GM21717 (cell line): ENCODE data around the gene IGLL1.
"Not testable (repeated sequence)": the region's sequence is repeated elsewhere in the genome, so short reads cannot be mapped to it uniquely, and the experiment has no call there.

ENCODE experiments used
- ATAC-seq: cut with Tn5 transposase; IDR thresholded peaks from one replicate; pipeline ENCODE4 v1.9.1; 2021; ENCODE audit warnings: mild to moderate bottlenecking, moderate library complexity; ENCODE audit not compliant: unreplicated experiment

Gene IGLL1

GRCh38 chr22:23565305-23565914 is 14.7 kb downstream of the IGLL1 start:
- no peak for ATAC-seq

GRCh38 chr22:23564276-23564675 is 15.8 kb downstream of the IGLL1 start:
- no peak for ATAC-seq

- ATAC-seq: no peak
Measured at GRCh38 chr22:23563111-23563510, 17.0 kb downstream of the IGLL1 start.

GRCh38 chr22:23562186-23562585 is 17.9 kb downstream of the IGLL1 start:
- no peak for ATAC-seq

GRCh38 chr22:23561025-23561510 is 19.0 kb downstream of the IGLL1 start:
- not testable (repeated sequence) for ATAC-seq

GRCh38 chr22:23560215-23560614 is 19.9 kb downstream of the IGLL1 start:
- ATAC-seq: not testable (repeated sequence)

- ATAC-seq: no peak
Measured at GRCh38 chr22:23557467-23557866, 22.6 kb downstream of the IGLL1 start.

- ATAC-seq: no peak
Measured at GRCh38 chr22:23557036-23557435, 23.1 kb downstream of the IGLL1 start.

- no peak for ATAC-seq
Measured at GRCh38 chr22:23556026-23556620, 24.0 kb downstream of the IGLL1 start.

- ATAC-seq: no peak
Measured at GRCh38 chr22:23555118-23555517, 25.0 kb downstream of the IGLL1 start.

GRCh38 chr22:23553924-23554870 is 25.9 kb downstream of the IGLL1 start:
- no peak for ATAC-seq

GRCh38 chr22:23553438-23553837 is 26.7 kb downstream of the IGLL1 start:
- ATAC-seq: no peak

- no peak for ATAC-seq
Measured at GRCh38 chr22:23552573-23552972, 27.5 kb downstream of the IGLL1 start.

- ATAC-seq: no peak
Measured at GRCh38 chr22:23551385-23551784, 28.7 kb downstream of the IGLL1 start.

- no peak for ATAC-seq
Measured at GRCh38 chr22:23550049-23550650, 29.9 kb downstream of the IGLL1 start.

- no peak for ATAC-seq
Measured at GRCh38 chr22:23549198-23549595, 30.9 kb downstream of the IGLL1 start.

- no peak for ATAC-seq
Measured at GRCh38 chr22:23548501-23549197, 31.4 kb downstream of the IGLL1 start.

- ATAC-seq: no peak
Measured at GRCh38 chr22:23547818-23548500, 32.1 kb downstream of the IGLL1 start.

- ATAC-seq: not testable (repeated sequence)
Measured at GRCh38 chr22:23547382-23547781, 32.7 kb downstream of the IGLL1 start.

GRCh38 chr22:23544852-23545251 is 35.2 kb downstream of the IGLL1 start:
- no peak for ATAC-seq
